Sigmoid colon (tissue), 7 donors: ENCODE results near the gene LGSN. TPM values are rescaled to one million over a fixed set of nuclear protein-coding genes. Genes with fewer than 3 reads are reported as not detected.
"Not testable (repeated sequence)": the region's sequence is repeated elsewhere in the genome, so short reads cannot be mapped to it uniquely, and the experiment has no call there.

ENCODE experiments used
- DNase-seq: peaks from one replicate; pipeline ENCODE4 v3.0.0-alpha.2; 2019
- H3K27ac ChIP-seq, 4 donors: fragments of 200-600 bp; sonication (generic); one replicate each; pipeline ENCODE4 v1.5.1; 2016 to 2019; ENCODE audit warnings: mild to moderate bottlenecking in 1 of 4
- H3K27me3 ChIP-seq, 3 donors: fragments of 200-600 bp; sonication (generic); one replicate each; pipeline ENCODE4 v1.5.1; 2019; ENCODE audit warnings: mild to moderate bottlenecking in 1 of 3
- H3K36me3 ChIP-seq, 4 donors: fragments of 200-600 bp; sonication (generic); one replicate each; pipeline ENCODE4 v1.5.1; 2016 to 2019
- H3K4me1 ChIP-seq, 4 donors: fragments of 200-600 bp; sonication (generic); one replicate each; pipeline ENCODE4 v1.5.1; 2017 to 2019
- H3K4me3 ChIP-seq, 4 donors: fragments of 200-600 bp; sonication (generic); one replicate each; pipeline ENCODE4 v1.5.1; 2017 to 2019; ENCODE audit warnings: mild to moderate bottlenecking in 2 of 4, moderate library complexity in 1 of 4
- H3K9me3 ChIP-seq, 4 donors: fragments of 200-600 bp in 3 of 4; sonication (generic) in 3 of 4; one replicate each; pipeline versions ENCODE4 v1.5.1 to v1.6.1; 2013 to 2019
- CTCF ChIP-seq, 4 experiments: fragments of 450-650 bp in 3 of 4; fragments of 200-600 bp in 1 of 4; IDR thresholded peaks; one replicate each; pipeline ENCODE4 v1.5.1; 2016 to 2019; ENCODE audit warnings: antibody characterized with exemption in 4 of 4, mild to moderate bottlenecking in 3 of 4, moderate library complexity in 2 of 4
- EP300 ChIP-seq, 4 donors: sonication (generic); formaldehyde crosslinking; IDR thresholded peaks; one replicate each; pipeline ENCODE4 v1.6.1; 2017; ENCODE audit warnings: antibody characterized with exemption in 4 of 4
- POLR2A ChIP-seq, 2 donors: fragments of 450-650 bp; IDR thresholded peaks; one replicate each; pipeline ENCODE4 v1.6.1; 2016; ENCODE audit warnings: antibody characterized with exemption in 2 of 2, mild to moderate bottlenecking in 2 of 2, moderate library complexity in 2 of 2
- POLR2AphosphoS5 ChIP-seq, 4 donors: sonication (generic); formaldehyde crosslinking; IDR thresholded peaks; one replicate each; pipeline ENCODE4 v1.6.1; 2017; ENCODE audit warnings: antibody characterized with exemption in 4 of 4
- WGBS, 2 donors: extraction: QIAGEN DNeasy Blood & Tissue Kit; methylation state at CpG; one replicate each; pipeline ENCODE4 v1.1.7; 2013; 5-methylcytosine and 5-hydroxymethylcytosine counted together
- intact Hi-C: fragments of 100-400 bp; cut with DNase I; formaldehyde crosslinking; loops from one replicate; pipeline ENCODE4 v1.15.1; 2023
- polyA plus RNA-seq, 3 donors: library from polyadenylated mRNA; stranded (reverse); fragments of 200-250 nt; gene quantifications; one replicate each; pipeline ENCODE4 v1.2.3, GENCODE V29; 2013
- small RNA-seq, 3 donors: library from RNA; depleted of rRNA; stranded (forward); fragments of <200 nt; gene quantifications; one replicate each; pipeline ENCODE3, GENCODE V24; 2016
- total RNA-seq, 4 donors: library from RNA; depleted of rRNA; stranded (reverse); fragments of >200 nt; gene quantifications; one replicate each; pipeline ENCODE4 v1.1.0, GENCODE V29; 2016
- donor health status: healthy with polysubstance abuse.
- donor health status: Bipolar disorder and iron deficiency.
- donor health status: healthy.

Gene LGSN
- total and polyA plus RNA-seq, 7 donors, result 0.12 TPM; not detected in 6

DNA sequence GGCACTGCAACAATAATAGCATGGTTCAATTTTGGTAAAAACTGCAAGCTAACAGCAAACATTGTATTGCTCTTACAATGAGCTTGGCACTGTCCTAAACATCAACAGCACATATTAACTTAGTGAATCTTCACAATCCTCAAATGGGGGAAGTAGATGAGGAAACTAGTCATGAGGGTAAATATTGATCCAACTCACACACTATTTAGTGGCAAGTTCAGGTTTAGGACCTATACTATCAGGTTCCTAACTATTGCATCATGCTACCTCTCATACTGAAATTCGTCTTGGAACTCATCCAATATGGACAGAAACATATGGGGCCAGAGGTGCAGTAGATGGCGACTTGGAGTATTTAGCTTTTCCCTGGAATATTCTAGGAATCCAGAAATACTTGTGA is 74.4 kb downstream of the LGSN start:
- Histone ChIP-seq H3K9me3 (no peaks in the 10 kb centered on the region), H3K27ac (no peak overlapping the region), H3K27me3 (no peaks in the 10 kb centered on the region), H3K4me3 (no peak overlapping the region), H3K4me1 (no peaks in the 10 kb centered on the region), H3K36me3 (no peaks in the 10 kb centered on the region)
- no peak for DNase-seq
- intact Hi-C loops, result no loop called here
- TF ChIP-seq POLR2A (IDR thresholded peaks at IDR 0.05) (no peak), EP300 (IDR thresholded peaks at IDR 0.05) (no peak), CTCF (IDR thresholded peaks at IDR 0.05) (no peak), POLR2AphosphoS5 (IDR thresholded peaks at IDR 0.05) (no peak)
- WGBS, 2 donors, result 71 to 85% methylated on average over 2 of the region's 2 CpGs

GRCh38 chr6:63236398-63236817 is 83.4 kb downstream of the LGSN start:
- intact Hi-C loops, result no loop called here
- H3K9me3 ChIP-seq, result no peaks in the 10 kb centered on the region
- 56 to 62% methylated on average over 3 of the region's 3 CpGs for WGBS, 2 donors

GRCh38 chr6:63230511-63230910 is 89.3 kb downstream of the LGSN start:
- intact Hi-C loops, H3K27me3 ChIP-seq, DNase-seq, H3K4me1 ChIP-seq, H3K4me3 ChIP-seq, H3K36me3 ChIP-seq, H3K9me3 ChIP-seq, H3K27ac ChIP-seq: not testable (repeated sequence)
- 87% methylated on average over 12 of the region's 12 CpGs for WGBS, 2 donors

More at GRCh38 chr6:63236398-63236817, 83.4 kb downstream of the LGSN start:
- no peaks in the 10 kb centered on the region for H3K36me3 ChIP-seq
- no peak overlapping the region for H3K4me3 ChIP-seq
- DNase-seq, result no peak
- TF ChIP-seq POLR2A (IDR thresholded peaks at IDR 0.05), result no peak
- no peak for TF ChIP-seq POLR2AphosphoS5 (IDR thresholded peaks at IDR 0.05)
- no peak for TF ChIP-seq EP300 (IDR thresholded peaks at IDR 0.05)
- no peaks in the 10 kb centered on the region for H3K4me1 ChIP-seq
- H3K27me3 ChIP-seq, result no peaks in the 10 kb centered on the region
- no peak overlapping the region for H3K27ac ChIP-seq

- DNase-seq, H3K27ac ChIP-seq, intact Hi-C loops, H3K36me3 ChIP-seq, H3K27me3 ChIP-seq, H3K4me1 ChIP-seq, H3K4me3 ChIP-seq, H3K9me3 ChIP-seq: not testable (repeated sequence)
- WGBS, 2 donors, result 91% methylated on average over 13 of the region's 13 CpGs
Measured at GRCh38 chr6:63230027-63230426, 89.8 kb downstream of the LGSN start.

DNA sequence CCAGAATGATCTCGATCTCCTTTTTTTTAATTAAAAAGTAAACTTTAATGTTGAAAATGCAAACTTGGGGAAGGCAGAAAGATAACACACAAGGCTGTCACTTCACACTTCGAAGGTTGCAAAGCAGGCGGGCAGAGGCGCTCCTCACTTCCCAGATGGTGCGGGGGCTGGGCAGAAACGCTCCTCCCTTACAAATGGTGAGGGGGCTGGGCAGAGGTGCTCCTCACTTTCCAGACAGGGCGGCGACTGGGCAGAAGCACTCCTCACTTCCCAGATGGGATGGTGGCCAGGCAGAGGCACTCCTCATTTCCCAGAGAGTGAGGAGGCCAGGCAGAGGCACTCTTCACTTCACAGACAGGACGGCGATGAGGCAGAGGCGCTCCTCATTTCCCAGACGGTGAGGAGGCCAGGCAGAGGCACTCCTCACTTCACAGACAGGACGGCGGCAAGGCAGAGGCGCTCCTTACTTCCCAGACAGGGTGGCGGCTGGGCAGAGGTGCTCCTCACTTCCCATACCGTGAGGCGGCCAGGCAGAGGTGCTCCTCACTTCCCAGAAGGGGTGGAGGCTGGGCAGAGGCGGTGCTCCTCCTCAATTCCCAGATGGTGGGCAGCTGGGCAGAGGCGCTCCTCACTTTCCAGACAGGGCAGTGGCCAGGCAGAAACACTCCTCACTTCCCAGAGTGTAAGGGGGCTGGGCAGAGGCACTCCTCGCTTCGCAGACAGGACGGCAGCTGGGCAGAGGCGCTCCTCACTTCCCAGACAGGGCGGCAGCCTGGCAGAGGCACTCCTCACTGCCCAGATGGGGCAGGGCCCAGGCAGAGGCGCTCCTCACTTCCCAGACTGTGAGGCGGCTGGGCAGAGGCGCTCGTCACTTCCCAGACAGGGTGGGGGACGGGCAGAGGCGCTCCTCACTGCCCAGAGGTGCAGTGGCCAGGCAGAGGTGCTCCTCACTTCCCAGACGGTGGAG is 91.6 kb downstream of the LGSN start:
- H3K36me3 ChIP-seq, H3K27ac ChIP-seq, DNase-seq, H3K27me3 ChIP-seq, intact Hi-C loops, H3K4me1 ChIP-seq, H3K9me3 ChIP-seq, H3K4me3 ChIP-seq: not testable (repeated sequence)
- 92% methylated on average over 32 of the region's 32 CpGs for WGBS, 2 donors

DNA sequence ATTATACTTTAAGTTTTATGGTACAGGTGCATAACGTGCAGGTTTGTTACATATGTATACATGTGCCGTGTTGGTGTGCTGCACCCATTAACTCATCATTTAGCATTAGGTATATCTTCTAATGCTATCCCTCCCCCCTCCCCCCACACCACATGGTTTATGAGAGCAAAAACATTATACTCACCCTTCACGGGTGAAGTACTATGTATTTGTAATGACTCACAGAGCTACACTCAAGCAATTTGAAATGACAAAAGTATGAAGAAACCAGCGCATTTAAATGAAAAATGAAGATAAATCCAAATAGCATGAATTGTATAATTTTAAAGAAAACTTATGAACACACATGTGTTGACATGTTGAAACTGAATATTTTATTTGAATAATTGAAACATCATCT is 93.8 kb downstream of the LGSN start:
- 26 to 63% methylated on average over 4 of the region's 4 CpGs for WGBS, 2 donors
- DNase-seq, H3K36me3 ChIP-seq, H3K4me1 ChIP-seq, H3K27ac ChIP-seq, H3K4me3 ChIP-seq, intact Hi-C loops, H3K27me3 ChIP-seq, H3K9me3 ChIP-seq: not testable (repeated sequence)

Small RNA genes lying within 50 kb of the gene (small RNA-seq; reads per million reads assigned to genes)
- 0 reads per million in 3 donors for gene SPTLC1P3

Other genes with a start within 250 kb of the LGSN start
- gene FKBP1C, start 108.5 kb downstream of the LGSN start, total RNA-seq, result not detected
- 1 to 10 TPM in 2 of 3 donors, not detected in 1; 1.4 to 3.0 TPM for gene FKBP1C, start 108.5 kb downstream of the LGSN start, polyA plus RNA-seq